Stomach (tissue), 9 donors: ENCODE data around the gene NQO1. TPM values are rescaled to one million over a fixed set of nuclear protein-coding genes. Genes with fewer than 3 reads are reported as not detected.
A peak's percentile ranks its signal among the peaks of the same experiment; 100 is the strongest.

Source experiments
- DNase-seq, 2 donors: peaks; one replicate each; pipeline versions ENCODE4 v3.0.0 to v3.0.0-alpha.2; 2013 to 2019
- H3K27ac ChIP-seq, 5 donors: fragments of 200-600 bp in 4 of 5; sonication (generic) in 4 of 5; one replicate each; pipeline ENCODE4 v1.5.1; 2013 to 2019; ENCODE audit warnings: mild to moderate bottlenecking in 1 of 5, moderate library complexity in 1 of 5
- H3K27me3 ChIP-seq, 3 donors: fragments of 200-600 bp; sonication (generic); one replicate each; pipeline ENCODE4 v1.5.1; 2017 to 2019; ENCODE audit warnings: mixed run types in 1 of 3
- H3K36me3 ChIP-seq, 4 donors: fragments of 200-600 bp; sonication (generic); 1 replicate in 3 of 4; 2 replicates in 1 of 4; pipeline ENCODE4 v1.5.1; 2016 to 2019
- H3K4me1 ChIP-seq, 4 donors: fragments of 200-600 bp; sonication (generic); one replicate each; pipeline ENCODE4 v1.5.1; 2016 to 2019
- H3K4me3 ChIP-seq, 4 donors: fragments of 200-600 bp; sonication (generic) in 3 of 4; one replicate each; pipeline ENCODE4 v1.5.1; 2016 to 2019; ENCODE audit warnings: mild to moderate bottlenecking in 1 of 4
- H3K9me3 ChIP-seq, 4 donors: fragments of 200-600 bp; sonication (generic); one replicate each; pipeline ENCODE4 v1.5.1; 2016 to 2019
- EP300 ChIP-seq: sonication (generic); formaldehyde crosslinking; IDR thresholded peaks from one replicate; pipeline ENCODE4 v1.6.1; 2017; ENCODE audit warnings: antibody characterized with exemption
- POLR2A ChIP-seq, 4 donors: fragments of 450-650 bp; IDR thresholded peaks; one replicate each; pipeline ENCODE4 v1.6.1; 2016; ENCODE audit warnings: antibody characterized with exemption in 4 of 4, control low read depth in 2 of 4, mild to moderate bottlenecking in 1 of 4, moderate library complexity in 1 of 4
- POLR2AphosphoS5 ChIP-seq, 3 donors: sonication (generic); formaldehyde crosslinking; IDR thresholded peaks; one replicate each; pipeline ENCODE4 v1.6.1; 2016; ENCODE audit warnings: antibody characterized with exemption in 3 of 3
- WGBS, 5 donors: extraction: QIAGEN DNeasy Blood & Tissue Kit in 3 of 5; methylation state at CpG; one replicate each; pipeline versions ENCODE4 v1.1.5 to v1.1.7; 2013 to 2018; 5-methylcytosine and 5-hydroxymethylcytosine counted together
- intact Hi-C: fragments of 100-400 bp; cut with DNase I; formaldehyde crosslinking; loops from one replicate; pipeline ENCODE4 v1.15.1; 2023; ENCODE audit warnings: low total_unique reads
- polyA plus RNA-seq, 3 donors: library from polyadenylated mRNA; stranded (reverse); fragments of 200-250 nt; gene quantifications; one replicate each; pipeline ENCODE4 v1.2.3, GENCODE V29; 2013
- total RNA-seq, 5 donors: library from RNA; depleted of rRNA; stranded (reverse); fragments of >200 nt; gene quantifications; one replicate each; pipeline versions ENCODE4 v1.1.0 to v1.2.3, GENCODE V29; 2014 to 2016
- TF ChIP-seq, protein P1 (sequence below), 7 experiments: fragments of 450-650 bp in 4 of 7; fragments of 200-600 bp in 3 of 7; sonication (generic) in 3 of 7; IDR thresholded peaks; one replicate each; pipeline ENCODE4 v1.5.1; 2016 to 2019; ENCODE audit warnings: antibody characterized with exemption in 7 of 7, control low read depth in 2 of 7, mild to moderate bottlenecking in 1 of 7
- donor health status: healthy with polysubstance abuse.
- donor health status: Bipolar disorder and iron deficiency.
- donor health status: healthy.

The NQO1 gene
- total and polyA plus RNA-seq, 8 donors = 58.8 to 1,232 (median 202) TPM

DNA sequence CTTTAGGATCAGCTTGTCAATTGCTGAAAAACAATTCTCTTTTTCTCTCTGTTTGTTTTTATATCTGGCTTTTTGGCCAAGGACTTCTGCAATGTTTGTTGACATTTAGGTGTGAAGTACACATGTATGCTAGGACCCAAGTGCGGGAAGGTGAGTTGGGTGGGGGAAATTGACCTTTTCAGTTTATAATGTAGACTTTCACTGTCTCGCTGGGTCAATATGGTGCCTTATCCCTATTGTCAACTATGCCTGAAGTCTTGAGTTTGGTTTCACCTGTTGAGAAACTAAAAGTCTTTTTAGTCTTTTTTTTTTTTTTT is 45.2 kb upstream of the NQO1 start:
- WGBS, 5 donors = 36 to 72% (median 60%) methylated on average over 2 of the region's 2 CpGs
- no peak for DNase-seq
- Histone ChIP-seq H3K4me3 (no peak overlapping the region), H3K36me3 (peaks cover 0 to 6% (median 3%) of the 10 kb centered on the region in 4 donors), H3K27ac (peak overlapping the region in 1 of 5 donors; percentile 49), H3K4me1 (peaks cover 12 to 65% (median 36%) of the 10 kb centered on the region in 4 donors), H3K27me3 (no peaks in the 10 kb centered on the region), H3K9me3 (peaks cover 0 to 6% (median 0%) of the 10 kb centered on the region in 4 donors)
- intact Hi-C loops = no loop called here
- no peak for TF ChIP-seq POLR2A (IDR thresholded peaks at IDR 0.05)
- no peak for TF ChIP-seq POLR2AphosphoS5 (IDR thresholded peaks at IDR 0.05)
- TF ChIP-seq EP300 = no peak
- TF ChIP-seq, protein P1, sequence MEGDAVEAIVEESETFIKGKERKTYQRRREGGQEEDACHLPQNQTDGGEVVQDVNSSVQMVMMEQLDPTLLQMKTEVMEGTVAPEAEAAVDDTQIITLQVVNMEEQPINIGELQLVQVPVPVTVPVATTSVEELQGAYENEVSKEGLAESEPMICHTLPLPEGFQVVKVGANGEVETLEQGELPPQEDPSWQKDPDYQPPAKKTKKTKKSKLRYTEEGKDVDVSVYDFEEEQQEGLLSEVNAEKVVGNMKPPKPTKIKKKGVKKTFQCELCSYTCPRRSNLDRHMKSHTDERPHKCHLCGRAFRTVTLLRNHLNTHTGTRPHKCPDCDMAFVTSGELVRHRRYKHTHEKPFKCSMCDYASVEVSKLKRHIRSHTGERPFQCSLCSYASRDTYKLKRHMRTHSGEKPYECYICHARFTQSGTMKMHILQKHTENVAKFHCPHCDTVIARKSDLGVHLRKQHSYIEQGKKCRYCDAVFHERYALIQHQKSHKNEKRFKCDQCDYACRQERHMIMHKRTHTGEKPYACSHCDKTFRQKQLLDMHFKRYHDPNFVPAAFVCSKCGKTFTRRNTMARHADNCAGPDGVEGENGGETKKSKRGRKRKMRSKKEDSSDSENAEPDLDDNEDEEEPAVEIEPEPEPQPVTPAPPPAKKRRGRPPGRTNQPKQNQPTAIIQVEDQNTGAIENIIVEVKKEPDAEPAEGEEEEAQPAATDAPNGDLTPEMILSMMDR (IDR thresholded peaks at IDR 0.05) = no peak

DNA sequence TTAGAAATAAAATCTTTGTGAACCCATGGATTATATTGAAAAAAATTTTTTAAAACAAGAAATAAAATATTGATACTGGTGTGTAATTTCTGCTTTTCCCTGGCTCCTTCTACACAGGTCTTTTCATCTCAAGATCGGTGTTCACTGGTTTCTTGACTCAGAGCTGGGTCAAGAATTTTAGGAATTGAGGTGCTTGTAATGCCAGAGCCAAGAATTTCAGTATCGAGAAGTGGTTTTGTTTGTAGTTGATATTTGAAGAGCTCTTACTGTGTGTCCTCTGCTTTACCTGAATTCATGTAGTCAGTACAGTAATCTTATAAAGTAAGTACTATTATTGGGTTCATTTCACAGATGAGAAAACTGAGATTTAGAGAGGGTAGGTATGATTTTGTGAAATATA is 43.0 kb upstream of the NQO1 start:
- no peak for DNase-seq
- 22 to 54% (median 28%) methylated on average over 2 of the region's 2 CpGs for WGBS, 5 donors
- Histone ChIP-seq H3K36me3 (no peaks in the 10 kb centered on the region), H3K27ac (no peak overlapping the region), H3K27me3 (no peaks in the 10 kb centered on the region), H3K4me1 (peaks cover 12 to 75% (median 43%) of the 10 kb centered on the region in 4 donors), H3K4me3 (no peak overlapping the region), H3K9me3 (no peaks in the 10 kb centered on the region)
- intact Hi-C loops = no loop called here
- TF ChIP-seq POLR2A (IDR thresholded peaks at IDR 0.05) = no peak
- TF ChIP-seq, protein P1 (IDR thresholded peaks at IDR 0.05) = no peak
- TF ChIP-seq EP300 = no peak
- no peak for TF ChIP-seq POLR2AphosphoS5 (IDR thresholded peaks at IDR 0.05)

DNA sequence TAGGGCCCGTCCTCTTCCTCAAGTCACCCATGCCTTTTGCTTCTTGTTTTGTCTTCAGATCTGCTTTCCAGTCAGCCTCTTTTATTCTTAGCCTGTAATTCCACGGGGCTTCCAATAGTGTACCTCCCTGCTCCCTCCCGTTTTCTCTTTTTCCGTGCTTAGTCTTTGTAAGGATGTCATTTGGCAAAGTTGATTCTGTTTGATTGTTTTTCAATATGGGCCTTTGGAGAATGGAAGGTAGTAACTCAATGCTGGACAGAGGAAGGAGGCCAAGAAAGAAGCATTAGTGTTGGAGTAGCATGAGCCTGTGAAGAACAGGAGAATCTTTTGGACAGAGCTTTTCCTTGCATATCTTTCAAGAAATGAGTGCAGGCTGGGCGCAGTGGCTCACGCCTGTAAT is 42.3 kb upstream of the NQO1 start:
- Histone ChIP-seq H3K9me3 (no peaks in the 10 kb centered on the region), H3K36me3 (no peaks in the 10 kb centered on the region), H3K27me3 (no peaks in the 10 kb centered on the region), H3K27ac (no peak overlapping the region), H3K4me1 (peaks cover 19 to 82% (median 50%) of the 10 kb centered on the region in 4 donors), H3K4me3 (no peak overlapping the region)
- no peak for DNase-seq
- 83 to 89% (median 87%) methylated on average over 6 of the region's 6 CpGs for WGBS, 5 donors
- intact Hi-C loops = no loop called here
- no peak for TF ChIP-seq POLR2A (IDR thresholded peaks at IDR 0.05)

DNA sequence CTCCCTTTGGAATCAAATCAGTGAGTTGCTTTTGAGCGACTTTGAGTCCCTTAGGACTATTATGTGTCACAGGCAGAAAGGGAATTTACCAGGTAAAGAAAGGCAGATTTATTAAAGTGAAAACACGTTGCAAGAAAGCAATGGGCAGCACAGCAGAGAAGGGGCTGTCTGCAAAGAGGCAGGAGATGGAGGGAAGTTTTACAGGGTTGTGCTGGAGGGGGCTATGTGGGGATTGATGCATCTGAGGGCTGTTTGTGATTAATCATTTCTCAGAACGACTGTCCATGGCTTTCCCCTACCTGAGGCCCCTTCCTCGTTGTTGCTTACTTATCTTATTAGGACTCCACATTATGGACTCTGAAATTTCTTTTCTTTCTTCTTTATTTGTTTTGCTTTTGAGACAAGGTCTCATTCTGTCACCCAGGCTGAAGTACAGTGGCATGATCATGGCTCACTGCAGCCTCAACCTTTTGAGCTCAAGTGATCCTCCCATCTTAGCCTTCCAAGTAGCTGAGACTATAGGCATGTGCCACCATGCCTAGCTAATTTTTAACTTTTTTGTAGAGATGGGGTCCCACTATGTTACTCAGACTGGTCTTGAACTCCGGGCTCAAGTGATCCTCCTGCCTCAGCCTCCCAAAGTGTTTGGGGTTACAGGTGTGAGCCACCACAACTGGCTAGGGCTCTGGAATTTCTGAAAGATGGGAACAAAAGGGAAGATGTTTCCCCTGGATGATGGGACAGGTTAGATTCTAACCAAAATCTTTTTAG is 41.3 kb upstream of the NQO1 start:
- H3K4me1 ChIP-seq = peaks cover 18 to 84% (median 48%) of the 10 kb centered on the region in 4 donors
- no peak overlapping the region for H3K4me3 ChIP-seq
- H3K27me3 ChIP-seq = no peaks in the 10 kb centered on the region
- intact Hi-C loops = no loop called here
- peak overlapping the region in 1 of 5 donors; percentile 1 for H3K27ac ChIP-seq
- WGBS, 5 donors = 40 to 63% (median 55%) methylated on average over 5 of the region's 5 CpGs
- DNase-seq = no peak
- no peaks in the 10 kb centered on the region for H3K36me3 ChIP-seq
- TF ChIP-seq POLR2AphosphoS5 (IDR thresholded peaks at IDR 0.05) = no peak
- TF ChIP-seq, protein P1 (IDR thresholded peaks at IDR 0.05) = no peak
- TF ChIP-seq EP300 = no peak
- no peak for TF ChIP-seq POLR2A (IDR thresholded peaks at IDR 0.05)
- no peaks in the 10 kb centered on the region for H3K9me3 ChIP-seq

DNA sequence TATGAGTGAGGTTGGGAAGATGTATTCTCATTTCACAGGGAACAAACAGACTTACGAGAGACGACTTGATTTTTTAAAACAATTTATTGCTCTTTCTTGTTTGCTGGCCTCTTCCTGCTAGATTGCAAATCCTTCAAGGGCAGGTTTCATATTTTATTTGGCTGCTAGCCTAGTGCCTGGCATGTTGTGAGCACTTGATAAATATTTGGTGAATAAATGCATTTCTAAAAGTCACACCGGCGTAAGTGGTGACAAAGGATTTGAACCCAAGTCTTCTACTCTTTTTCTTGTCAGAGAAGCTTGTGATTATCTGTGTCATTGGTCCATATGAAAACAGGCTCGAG is 37.2 kb upstream of the NQO1 start:
- Histone ChIP-seq H3K4me3 (peak overlapping the region in 3 of 4 donors; percentile 82 to 96 (median 92)), H3K9me3 (no peaks in the 10 kb centered on the region), H3K36me3 (no peaks in the 10 kb centered on the region), H3K27me3 (no peaks in the 10 kb centered on the region), H3K27ac (peak overlapping the region; percentile 23 to 97 (median 94)), H3K4me1 (peaks cover 16 to 56% (median 38%) of the 10 kb centered on the region in 4 donors)
- peak in 1 of 2 donors; percentile 64 for DNase-seq
- intact Hi-C loops = no loop called here
- TF ChIP-seq POLR2AphosphoS5 (IDR thresholded peaks at IDR 0.05) = no peak
- TF ChIP-seq, protein P1 (IDR thresholded peaks at IDR 0.05) = no peak
- TF ChIP-seq EP300 = no peak
- no peak for TF ChIP-seq POLR2A (IDR thresholded peaks at IDR 0.05)
- WGBS, 5 donors = 14 to 32% (median 26%) methylated on average over 5 of the region's 5 CpGs
